ENCODE data around the gene S100A2. TPM values are rescaled to one million over a fixed set of nuclear protein-coding genes. Genes with fewer than 3 reads are reported as not detected.
"Not testable (repeated sequence)": the region's sequence is repeated elsewhere in the genome, so short reads cannot be mapped to it uniquely, and the experiment has no call there.

Gene S100A2
- total and polyA plus RNA-seq, 4 experiments from 2014 or later: 0.87 to 1.7 (median 1.0) TPM; not detected in 1

GRCh38 chr1:153588482-153588881 lies 22.8 kb upstream of the S100A2 start:
- Mint-ChIP-seq H3K27me3 (peaks cover 1 to 3% of the 10 kb centered on the region in 2 donors), H3K9me3 (no peaks in the 10 kb centered on the region), H3K4me3 (no peak overlapping the region), H3K27ac (no peak overlapping the region), H3K4me1 (no peaks in the 10 kb centered on the region), H3K36me3 (no peaks in the 10 kb centered on the region)
- Histone ChIP-seq H3K36me3 (ENCODE audit: insufficient read depth, low read length) (no peaks in the 10 kb centered on the region), H3K9me3 (ENCODE audit: control insufficient read depth in 1 of 2, low read length in 2 of 2) (no peaks in the 10 kb centered on the region), H3K27ac (ENCODE audit: low read depth, low read length) (no peak overlapping the region), H3K27me3 (ENCODE audit: insufficient read depth, low read length) (no peaks in the 10 kb centered on the region), H3K4me3 (ENCODE audit: low read length in 2 of 2) (no peak overlapping the region), H3K4me1 (ENCODE audit: insufficient read depth, low read length) (no peaks in the 10 kb centered on the region)
- no peak for DNase-seq
- ChIA-PET POLR2A (ENCODE audit: partially characterized antibody) (no interaction called here), CTCF (ENCODE audit: partially characterized antibody) (interaction anchor here (1.3 to 1.4 kb wide), 2 partner anchors 11 to 30 kb away, joined by 3 to 4 read pairs; no protein-coding TSS in a partner anchor)
- intact Hi-C loops (cut with micrococcal nuclease): no loop called here

GRCh38 chr1:153588033-153588432 lies 22.4 kb upstream of the S100A2 start:
- intact Hi-C loops (cut with micrococcal nuclease); H3K9me3 ChIP-seq (ENCODE audit: control insufficient read depth in 1 of 2, low read length in 2 of 2): not testable (repeated sequence)
- CTCF ChIA-PET (ENCODE audit: partially characterized antibody): interaction anchor here (0.9 to 2.0 kb wide), 4 partner anchors 10 to 78 kb away, joined by 3 to 7 read pairs (median 4); no protein-coding TSS in a partner anchor

GRCh38 chr1:153587314-153587713 lies 21.7 kb upstream of the S100A2 start:
- Histone ChIP-seq H3K4me3 (ENCODE audit: low read length in 2 of 2) (no peak overlapping the region), H3K27ac (ENCODE audit: low read depth, low read length) (no peak overlapping the region), H3K27me3 (ENCODE audit: insufficient read depth, low read length) (no peaks in the 10 kb centered on the region), H3K4me1 (ENCODE audit: insufficient read depth, low read length) (no peaks in the 10 kb centered on the region), H3K9me3 (ENCODE audit: control insufficient read depth in 1 of 2, low read length in 2 of 2) (no peaks in the 10 kb centered on the region), H3K36me3 (ENCODE audit: insufficient read depth, low read length) (no peaks in the 10 kb centered on the region)
- no peak overlapping the region for H3K27ac Mint-ChIP-seq
- no peaks in the 10 kb centered on the region for H3K4me1 Mint-ChIP-seq
- no peak for DNase-seq
- CTCF ChIA-PET (ENCODE audit: partially characterized antibody): interaction anchor here (0.9 to 2.0 kb wide), 2 partner anchors 15 to 77 kb away, joined by 3 to 7 read pairs; no protein-coding TSS in a partner anchor
- POLR2A ChIA-PET (ENCODE audit: partially characterized antibody): no interaction called here
- peaks cover 1 to 3% of the 10 kb centered on the region in 2 donors for H3K27me3 Mint-ChIP-seq
- intact Hi-C loops (cut with micrococcal nuclease): no loop called here
- H3K36me3 Mint-ChIP-seq: no peaks in the 10 kb centered on the region
- H3K9me3 Mint-ChIP-seq: no peaks in the 10 kb centered on the region
- no peak overlapping the region for H3K4me3 Mint-ChIP-seq

More at GRCh38 chr1:153588033-153588432, 22.4 kb upstream of the S100A2 start:
- H3K36me3 Mint-ChIP-seq; H3K36me3 ChIP-seq (ENCODE audit: insufficient read depth, low read length); DNase-seq; H3K4me3 Mint-ChIP-seq; H3K27ac ChIP-seq (ENCODE audit: low read depth, low read length); H3K27me3 ChIP-seq (ENCODE audit: insufficient read depth, low read length); H3K9me3 Mint-ChIP-seq; H3K4me1 Mint-ChIP-seq; H3K27ac Mint-ChIP-seq; H3K4me1 ChIP-seq (ENCODE audit: insufficient read depth, low read length); POLR2A ChIA-PET (ENCODE audit: partially characterized antibody); H3K27me3 Mint-ChIP-seq; H3K4me3 ChIP-seq (ENCODE audit: low read length in 2 of 2): not testable (repeated sequence)

- no peaks in the 10 kb centered on the region for H3K4me1 ChIP-seq (ENCODE audit: insufficient read depth, low read length)
- peak overlapping the region in 1 of 7 donors; percentile 11 for H3K27ac Mint-ChIP-seq
- H3K4me3 Mint-ChIP-seq: no peak overlapping the region
- H3K9me3 Mint-ChIP-seq: no peaks in the 10 kb centered on the region
- no peak overlapping the region for H3K27ac ChIP-seq (ENCODE audit: low read depth, low read length)
- H3K4me1 Mint-ChIP-seq: no peaks in the 10 kb centered on the region
- no peaks in the 10 kb centered on the region for H3K9me3 ChIP-seq (ENCODE audit: control insufficient read depth in 1 of 2, low read length in 2 of 2)
- POLR2A ChIA-PET (ENCODE audit: partially characterized antibody): no interaction called here
- H3K36me3 Mint-ChIP-seq: no peaks in the 10 kb centered on the region
- H3K36me3 ChIP-seq (ENCODE audit: insufficient read depth, low read length): no peaks in the 10 kb centered on the region
- intact Hi-C loops (cut with micrococcal nuclease): no loop called here
- H3K27me3 Mint-ChIP-seq: peaks cover 1 to 3% of the 10 kb centered on the region in 2 donors
- H3K27me3 ChIP-seq (ENCODE audit: insufficient read depth, low read length): no peaks in the 10 kb centered on the region
- no peak for DNase-seq
- CTCF ChIA-PET (ENCODE audit: partially characterized antibody): interaction anchor here (2.0 kb wide), 1 partner anchor 14 kb away, joined by 7 read pairs; no protein-coding TSS in a partner anchor
- H3K4me3 ChIP-seq (ENCODE audit: low read length in 2 of 2): no peak overlapping the region
These were observed 20.7 kb upstream of the S100A2 start for GRCh38 chr1:153586347-153586746.

GRCh38 chr1:153585006-153585405 lies 19.4 kb upstream of the S100A2 start:
- no peak overlapping the region for H3K27ac ChIP-seq (ENCODE audit: low read depth, low read length)
- no peak overlapping the region for H3K27ac Mint-ChIP-seq
- no peak overlapping the region for H3K4me3 Mint-ChIP-seq
- no peaks in the 10 kb centered on the region for H3K4me1 ChIP-seq (ENCODE audit: insufficient read depth, low read length)
- no peaks in the 10 kb centered on the region for H3K4me1 Mint-ChIP-seq
- no peaks in the 10 kb centered on the region for H3K9me3 ChIP-seq (ENCODE audit: control insufficient read depth in 1 of 2, low read length in 2 of 2)
- ChIA-PET CTCF (ENCODE audit: partially characterized antibody) (no interaction called here), POLR2A (ENCODE audit: partially characterized antibody) (interaction anchor here (0.7 kb wide), 1 partner anchor 41 kb away, joined by 3 read pairs; no protein-coding TSS in a partner anchor)
- no peaks in the 10 kb centered on the region for H3K9me3 Mint-ChIP-seq
- no peaks in the 10 kb centered on the region for H3K36me3 ChIP-seq (ENCODE audit: insufficient read depth, low read length)
- no peak for DNase-seq
- no peak overlapping the region for H3K4me3 ChIP-seq (ENCODE audit: low read length in 2 of 2)
- H3K36me3 Mint-ChIP-seq: no peaks in the 10 kb centered on the region
- no peaks in the 10 kb centered on the region for H3K27me3 ChIP-seq (ENCODE audit: insufficient read depth, low read length)
- intact Hi-C loops (cut with micrococcal nuclease): no loop called here
- H3K27me3 Mint-ChIP-seq: peaks cover 1 to 3% of the 10 kb centered on the region in 2 donors

- ChIA-PET POLR2A (ENCODE audit: partially characterized antibody) (interaction anchor here (0.7 kb wide), 1 partner anchor 40 kb away, joined by 3 read pairs; no protein-coding TSS in a partner anchor), CTCF (ENCODE audit: partially characterized antibody) (no interaction called here)
- Histone ChIP-seq H3K27me3 (ENCODE audit: insufficient read depth, low read length) (no peaks in the 10 kb centered on the region), H3K9me3 (ENCODE audit: control insufficient read depth in 1 of 2, low read length in 2 of 2) (no peaks in the 10 kb centered on the region), H3K36me3 (ENCODE audit: insufficient read depth, low read length) (no peaks in the 10 kb centered on the region), H3K4me1 (ENCODE audit: insufficient read depth, low read length) (no peaks in the 10 kb centered on the region), H3K4me3 (ENCODE audit: low read length in 2 of 2) (no peak overlapping the region), H3K27ac (ENCODE audit: low read depth, low read length) (no peak overlapping the region)
- H3K4me1 Mint-ChIP-seq: no peaks in the 10 kb centered on the region
- H3K4me3 Mint-ChIP-seq: no peak overlapping the region
- no peak for DNase-seq
- intact Hi-C loops (cut with micrococcal nuclease): no loop called here
- no peaks in the 10 kb centered on the region for H3K9me3 Mint-ChIP-seq
- peaks cover 3 to 8% of the 10 kb centered on the region in 2 donors for H3K27me3 Mint-ChIP-seq
- no peaks in the 10 kb centered on the region for H3K36me3 Mint-ChIP-seq
- H3K27ac Mint-ChIP-seq: no peak overlapping the region
These were observed 18.3 kb upstream of the S100A2 start for GRCh38 chr1:153583976-153584375.

- H3K27me3 ChIP-seq (ENCODE audit: insufficient read depth, low read length); H3K9me3 Mint-ChIP-seq; H3K4me3 Mint-ChIP-seq; H3K27ac Mint-ChIP-seq; POLR2A ChIA-PET (ENCODE audit: partially characterized antibody); H3K4me3 ChIP-seq (ENCODE audit: low read length in 2 of 2); H3K4me1 ChIP-seq (ENCODE audit: insufficient read depth, low read length); CTCF ChIA-PET (ENCODE audit: partially characterized antibody); intact Hi-C loops (cut with micrococcal nuclease); H3K27ac ChIP-seq (ENCODE audit: low read depth, low read length); H3K36me3 Mint-ChIP-seq; H3K36me3 ChIP-seq (ENCODE audit: insufficient read depth, low read length); DNase-seq; H3K9me3 ChIP-seq (ENCODE audit: control insufficient read depth in 1 of 2, low read length in 2 of 2); H3K4me1 Mint-ChIP-seq: not testable (repeated sequence)
- H3K27me3 Mint-ChIP-seq: peaks cover 7 to 13% of the 10 kb centered on the region in 2 donors
These were observed 17.9 kb upstream of the S100A2 start for GRCh38 chr1:153583514-153583913.
